SK-N-SH (cell line): ENCODE measurements around the gene TMEM231. TPM values are rescaled to one million over a fixed set of nuclear protein-coding genes. Genes with fewer than 3 reads are reported as not detected.

Experiments
- CTCF ChIA-PET: fragments of 300-600, 350-600 bp; formaldehyde crosslinking; extraction: SDS; loops from one replicate; lab custom pipeline; 2021; lab: Yijun Ruan, JAX
- POLR2A ChIA-PET: fragments of 350-600 bp; sonication (Branson Sonifier 250); formaldehyde crosslinking; extraction: SDS; loops from one replicate; lab custom pipeline; 2020; ENCODE audit warnings: antibody characterized with exemption, inconsistent platforms; lab: Yijun Ruan, JAX
- DNase-seq: peaks from one replicate; pipeline ENCODE4 v3.0.0; 2012
- H2AFZ ChIP-seq: fragments of 200-600 bp; sonication (generic); 2 replicates; pipeline ENCODE4 v1.8.1; 2016; ENCODE audit warnings: antibody characterized with exemption, mild to moderate bottlenecking, low read depth
- H3F3A ChIP-seq: fragments of 200-600 bp; sonication (generic); replicated peaks from 2 replicates; pipeline ENCODE3; 2016; ENCODE audit warnings: antibody characterized with exemption, mild to moderate bottlenecking; ENCODE audit not compliant: insufficient read depth
- H3K27ac ChIP-seq, 2 experiments: fragments of 200-500 bp in 1 of 2; fragments of 200-600 bp in 1 of 2; sonication (Bioruptor generic) in 1 of 2; sonication (generic), shearing (Covaris generic) in 1 of 2; 2 replicates each; pipeline versions ENCODE4 v1.5.1 to v1.6.1; 2014 to 2016; ENCODE audit warnings: low read depth in 2 of 2, inconsistent platforms in 1 of 2, low read length in 1 of 2, mild to moderate bottlenecking in 1 of 2, mixed read lengths in 1 of 2
- H3K27me3 ChIP-seq: fragments of 200-600 bp; sonication (generic), shearing (Covaris generic); 2 replicates; pipeline ENCODE4 v1.6.1; 2016; ENCODE audit warnings: mixed run types; ENCODE audit not compliant: insufficient read depth
- H3K36me3 ChIP-seq, 2 experiments: fragments of 200-500 bp in 1 of 2; fragments of 200-600 bp in 1 of 2; sonication (Bioruptor generic) in 1 of 2; sonication (generic) in 1 of 2; replicated peaks in 1 of 2; 2 replicates each; pipeline versions ENCODE3 to v1.5.1; 2014 to 2016; ENCODE audit warnings: low read length in 1 of 2, mild to moderate bottlenecking in 1 of 2; ENCODE audit not compliant: insufficient read depth in 2 of 2, control insufficient read depth in 1 of 2
- H3K4me1 ChIP-seq, 2 experiments: fragments of 200-500 bp in 1 of 2; fragments of 200-600 bp in 1 of 2; sonication (Bioruptor generic) in 1 of 2; sonication (generic), shearing (Covaris generic) in 1 of 2; 2 replicates each; pipeline versions ENCODE4 v1.5.1 to v1.6.1; 2014 to 2016; ENCODE audit warnings: low read depth in 1 of 2, low read length in 1 of 2, mixed run types in 1 of 2; ENCODE audit not compliant: insufficient read depth in 2 of 2, control insufficient read depth in 1 of 2
- H3K4me2 ChIP-seq: fragments of 200-600 bp; sonication (generic), shearing (Covaris generic); 2 replicates; pipeline ENCODE4 v1.6.1; 2017; ENCODE audit warnings: mixed run types
- H3K4me3 ChIP-seq, 2 experiments: fragments of 200-500 bp in 1 of 2; fragments of 200-600 bp in 1 of 2; sonication (Bioruptor generic) in 1 of 2; sonication (generic), shearing (Covaris generic) in 1 of 2; 2 replicates each; pipeline versions ENCODE4 v1.5.1 to v1.8.1; 2014 to 2016; ENCODE audit warnings: low read depth in 2 of 2, inconsistent platforms in 1 of 2, low read length in 1 of 2, mild to moderate bottlenecking in 1 of 2, mixed read lengths in 1 of 2, moderate library complexity in 1 of 2
- H3K79me2 ChIP-seq: fragments of 200-600 bp; sonication (generic); 2 replicates; pipeline ENCODE4 v1.8.1; 2017; ENCODE audit warnings: mild to moderate bottlenecking; ENCODE audit not compliant: insufficient read depth
- H3K9ac ChIP-seq: fragments of 200-600 bp; sonication (generic); 2 replicates; pipeline ENCODE4 v1.6.1; 2017; ENCODE audit warnings: mixed run types
- H3K9me2 ChIP-seq: fragments of 200-600 bp; sonication (generic); 2 replicates; pipeline ENCODE4 v1.6.1; 2017; ENCODE audit warnings: mixed run types
- H3K9me3 ChIP-seq: fragments of 200-600 bp; sonication (generic); 2 replicates; pipeline ENCODE4 v1.6.1; 2017; ENCODE audit warnings: mixed run types, mild to moderate bottlenecking, moderate library complexity
- H4K20me1 ChIP-seq: fragments of 200-600 bp; sonication (generic); 2 replicates; pipeline ENCODE4 v1.6.1; 2017; ENCODE audit warnings: mild to moderate bottlenecking, mixed run types; ENCODE audit not compliant: insufficient read depth
- FOXM1 ChIP-seq: IDR thresholded peaks from 2 replicates; pipeline ENCODE4 v1.4.0; 2012; ENCODE audit warnings: low read depth, mild to moderate bottlenecking
- GABPA ChIP-seq: IDR thresholded peaks from 2 replicates; pipeline ENCODE4 v1.4.0; 2012; ENCODE audit warnings: low read depth, mild to moderate bottlenecking
- IRF3 ChIP-seq: fragments of 150-350 bp; IDR thresholded peaks from 2 replicates; pipeline ENCODE4 v1.6.1; 2016; ENCODE audit warnings: mild to moderate bottlenecking, low read depth, low read length
- JUND ChIP-seq: IDR thresholded peaks from 2 replicates; pipeline ENCODE4 v1.4.0; 2012
- MEF2A ChIP-seq: IDR thresholded peaks from 2 replicates; pipeline ENCODE4 v1.4.0; 2012; ENCODE audit warnings: low read depth, borderline replicate concordance
- MXI1 ChIP-seq: IDR thresholded peaks from 2 replicates; pipeline ENCODE4 v1.6.1; 2012; ENCODE audit warnings: mild to moderate bottlenecking, low read depth, low read length, improper control_type of control experiment
- NFIC ChIP-seq: IDR thresholded peaks from 2 replicates; pipeline ENCODE4 v1.4.0; 2012; ENCODE audit warnings: borderline replicate concordance
- NRF1 ChIP-seq: IDR thresholded peaks from 2 replicates; pipeline ENCODE4 v1.6.1; 2012; ENCODE audit warnings: low read depth, mild to moderate bottlenecking, low read length
- PBX3 ChIP-seq: IDR thresholded peaks from 2 replicates; pipeline ENCODE4; 2012
- RAD21 ChIP-seq: IDR thresholded peaks from 2 replicates; pipeline ENCODE4 v1.6.1; 2012; ENCODE audit warnings: mild to moderate bottlenecking, low read length
- RCOR1 ChIP-seq: fragments of 150-350 bp; IDR thresholded peaks from 2 replicates; pipeline ENCODE4 v1.6.1; 2017; ENCODE audit warnings: antibody characterized with exemption, low read length
- RFX5 ChIP-seq: IDR thresholded peaks from 2 replicates; pipeline ENCODE4 v1.6.1; 2012; ENCODE audit warnings: mild to moderate bottlenecking, improper control_type of control experiment, low read length
- SMC3 ChIP-seq: IDR thresholded peaks from 2 replicates; pipeline ENCODE4 v1.6.1; 2012; ENCODE audit warnings: low read depth, low read length, improper control_type of control experiment
- TCF12 ChIP-seq: IDR thresholded peaks from 2 replicates; pipeline ENCODE4 v1.4.0; 2012
- TEAD4 ChIP-seq: IDR thresholded peaks from 2 replicates; pipeline ENCODE4 v1.4.0; 2012; ENCODE audit warnings: mild to moderate bottlenecking, borderline replicate concordance; ENCODE audit not compliant: insufficient read depth
- USF1 ChIP-seq: IDR thresholded peaks from 2 replicates; pipeline ENCODE4 v1.4.0; 2012; ENCODE audit warnings: low read depth, borderline replicate concordance
- USF2 ChIP-seq: fragments of 150-350 bp; IDR thresholded peaks from 2 replicates; pipeline ENCODE4 v1.6.1; 2017; ENCODE audit warnings: antibody characterized with exemption, low read length, low read depth, borderline replicate concordance
- YY1 ChIP-seq: IDR thresholded peaks from 2 replicates; pipeline ENCODE4 v1.4.0; 2012; ENCODE audit warnings: low read depth, mild to moderate bottlenecking
- WGBS: methylation state at CpG from one replicate; pipeline ENCODE4 v1.1.6; 2017; ENCODE audit warnings: low lambda C conversion rate; 5-methylcytosine and 5-hydroxymethylcytosine counted together
- polyA plus RNA-seq, 3 experiments: library from polyadenylated mRNA; depleted of rRNA; stranded (reverse); fragments of >200 nt; gene quantifications; 2 replicates each; pipeline ENCODE4 v1.2.3, GENCODE V29; 2012
- TF ChIP-seq, protein P1 (sequence below): fragments of 200-600 bp; sonication (generic); IDR thresholded peaks from 2 replicates; pipeline ENCODE4 v1.6.1; 2017; ENCODE audit warnings: antibody characterized with exemption, mild to moderate bottlenecking, moderate library complexity
- TF ChIP-seq, protein P2 (sequence below): IDR thresholded peaks from 2 replicates; pipeline ENCODE4 v1.6.1; 2012; ENCODE audit warnings: mild to moderate bottlenecking, low read depth, low read length, moderate library complexity
- TF ChIP-seq, protein P3 (sequence below): IDR thresholded peaks from 2 replicates; pipeline ENCODE4 v1.4.0; 2012; ENCODE audit warnings: low read depth, borderline replicate concordance

TMEM231 gene
- polyA plus RNA-seq, 1 of the 3 experiments (the other 2 are of a cell fraction) = 18.1 TPM

DNA sequence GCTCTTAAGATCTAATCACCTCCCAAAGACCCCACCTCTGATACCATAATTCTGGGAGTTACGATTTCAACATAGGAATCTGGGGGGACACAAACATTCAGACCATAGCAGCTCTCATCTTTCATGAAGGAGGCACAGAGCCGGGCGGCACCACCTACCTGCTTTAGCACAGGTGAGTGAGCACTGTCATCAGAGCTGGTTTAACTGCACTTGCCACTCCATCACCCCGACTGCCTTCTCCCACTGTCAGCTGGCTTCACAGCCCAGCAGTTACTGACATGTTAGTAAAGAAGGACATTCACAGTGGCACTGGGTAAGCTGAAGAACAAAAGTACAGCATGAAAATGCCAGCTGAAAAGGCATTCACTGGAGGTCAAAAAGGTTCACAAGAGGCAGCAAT lies 32.7 kb upstream of the TMEM231 start (continued):
- TF ChIP-seq, protein P1, sequence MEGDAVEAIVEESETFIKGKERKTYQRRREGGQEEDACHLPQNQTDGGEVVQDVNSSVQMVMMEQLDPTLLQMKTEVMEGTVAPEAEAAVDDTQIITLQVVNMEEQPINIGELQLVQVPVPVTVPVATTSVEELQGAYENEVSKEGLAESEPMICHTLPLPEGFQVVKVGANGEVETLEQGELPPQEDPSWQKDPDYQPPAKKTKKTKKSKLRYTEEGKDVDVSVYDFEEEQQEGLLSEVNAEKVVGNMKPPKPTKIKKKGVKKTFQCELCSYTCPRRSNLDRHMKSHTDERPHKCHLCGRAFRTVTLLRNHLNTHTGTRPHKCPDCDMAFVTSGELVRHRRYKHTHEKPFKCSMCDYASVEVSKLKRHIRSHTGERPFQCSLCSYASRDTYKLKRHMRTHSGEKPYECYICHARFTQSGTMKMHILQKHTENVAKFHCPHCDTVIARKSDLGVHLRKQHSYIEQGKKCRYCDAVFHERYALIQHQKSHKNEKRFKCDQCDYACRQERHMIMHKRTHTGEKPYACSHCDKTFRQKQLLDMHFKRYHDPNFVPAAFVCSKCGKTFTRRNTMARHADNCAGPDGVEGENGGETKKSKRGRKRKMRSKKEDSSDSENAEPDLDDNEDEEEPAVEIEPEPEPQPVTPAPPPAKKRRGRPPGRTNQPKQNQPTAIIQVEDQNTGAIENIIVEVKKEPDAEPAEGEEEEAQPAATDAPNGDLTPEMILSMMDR = no peak
- TF ChIP-seq RCOR1 (no peak), USF1 (no peak)

DNA sequence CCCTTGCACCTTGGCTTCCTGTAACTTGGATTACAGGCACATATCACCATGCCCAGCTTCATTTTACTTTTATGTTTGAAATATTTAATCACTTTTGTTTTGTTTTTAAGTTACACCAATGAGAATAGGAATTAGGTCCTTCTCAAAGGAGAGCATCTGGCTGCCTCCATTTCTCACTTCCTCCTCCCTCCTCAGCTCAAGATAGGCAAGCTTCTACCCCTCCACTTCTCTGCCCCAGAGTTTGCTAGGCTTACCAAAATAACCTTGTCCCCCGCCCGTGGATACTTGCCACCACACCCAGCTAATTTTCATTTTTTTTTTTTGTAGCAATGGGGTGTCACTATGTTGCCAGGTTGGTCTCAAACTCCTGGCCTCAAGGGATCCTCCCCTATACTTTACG lies 28.1 kb upstream of the TMEM231 start:
- H3K27ac ChIP-seq = no peak overlapping the region
- WGBS = 91% methylated on average over 3 of the region's 3 CpGs
- ChIA-PET CTCF (no interaction called here), POLR2A (interaction anchor here (0.7 kb wide), 1 partner anchor 26 kb away, joined by 3 read pairs; no protein-coding TSS in a partner anchor)
- H3K9me3 ChIP-seq = no peaks in the 10 kb centered on the region
- no peaks in the 10 kb centered on the region for H3K4me1 ChIP-seq
- no peaks in the 10 kb centered on the region for H3F3A ChIP-seq
- no peak overlapping the region for H2AFZ ChIP-seq
- H3K36me3 ChIP-seq = peaks cover 8 to 12% of the 10 kb centered on the region in 2 experiments
- H3K27me3 ChIP-seq = no peaks in the 10 kb centered on the region
- H3K79me2 ChIP-seq = no peaks in the 10 kb centered on the region
- no peak overlapping the region for H3K4me3 ChIP-seq
- no peaks in the 10 kb centered on the region for H4K20me1 ChIP-seq
- DNase-seq = no peak
- no peak overlapping the region for H3K9ac ChIP-seq
- H3K9me2 ChIP-seq = no peaks in the 10 kb centered on the region
- H3K4me2 ChIP-seq = no peak overlapping the region
- TF ChIP-seq, protein P2, sequence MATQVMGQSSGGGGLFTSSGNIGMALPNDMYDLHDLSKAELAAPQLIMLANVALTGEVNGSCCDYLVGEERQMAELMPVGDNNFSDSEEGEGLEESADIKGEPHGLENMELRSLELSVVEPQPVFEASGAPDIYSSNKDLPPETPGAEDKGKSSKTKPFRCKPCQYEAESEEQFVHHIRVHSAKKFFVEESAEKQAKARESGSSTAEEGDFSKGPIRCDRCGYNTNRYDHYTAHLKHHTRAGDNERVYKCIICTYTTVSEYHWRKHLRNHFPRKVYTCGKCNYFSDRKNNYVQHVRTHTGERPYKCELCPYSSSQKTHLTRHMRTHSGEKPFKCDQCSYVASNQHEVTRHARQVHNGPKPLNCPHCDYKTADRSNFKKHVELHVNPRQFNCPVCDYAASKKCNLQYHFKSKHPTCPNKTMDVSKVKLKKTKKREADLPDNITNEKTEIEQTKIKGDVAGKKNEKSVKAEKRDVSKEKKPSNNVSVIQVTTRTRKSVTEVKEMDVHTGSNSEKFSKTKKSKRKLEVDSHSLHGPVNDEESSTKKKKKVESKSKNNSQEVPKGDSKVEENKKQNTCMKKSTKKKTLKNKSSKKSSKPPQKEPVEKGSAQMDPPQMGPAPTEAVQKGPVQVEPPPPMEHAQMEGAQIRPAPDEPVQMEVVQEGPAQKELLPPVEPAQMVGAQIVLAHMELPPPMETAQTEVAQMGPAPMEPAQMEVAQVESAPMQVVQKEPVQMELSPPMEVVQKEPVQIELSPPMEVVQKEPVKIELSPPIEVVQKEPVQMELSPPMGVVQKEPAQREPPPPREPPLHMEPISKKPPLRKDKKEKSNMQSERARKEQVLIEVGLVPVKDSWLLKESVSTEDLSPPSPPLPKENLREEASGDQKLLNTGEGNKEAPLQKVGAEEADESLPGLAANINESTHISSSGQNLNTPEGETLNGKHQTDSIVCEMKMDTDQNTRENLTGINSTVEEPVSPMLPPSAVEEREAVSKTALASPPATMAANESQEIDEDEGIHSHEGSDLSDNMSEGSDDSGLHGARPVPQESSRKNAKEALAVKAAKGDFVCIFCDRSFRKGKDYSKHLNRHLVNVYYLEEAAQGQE = no peak
- no peak for TF ChIP-seq TEAD4
- no peak for TF ChIP-seq RAD21
- no peak for TF ChIP-seq FOXM1
- TF ChIP-seq JUND = no peak
- no peak for TF ChIP-seq TCF12
- no peak for TF ChIP-seq RCOR1
- no peak for TF ChIP-seq YY1
- no peak for TF ChIP-seq NFIC
- TF ChIP-seq IRF3 = no peak
- no peak for TF ChIP-seq PBX3
- TF ChIP-seq MXI1 = no peak
- TF ChIP-seq RFX5 = no peak
- TF ChIP-seq SMC3 = no peak
- TF ChIP-seq MEF2A = no peak
- TF ChIP-seq, protein P3, sequence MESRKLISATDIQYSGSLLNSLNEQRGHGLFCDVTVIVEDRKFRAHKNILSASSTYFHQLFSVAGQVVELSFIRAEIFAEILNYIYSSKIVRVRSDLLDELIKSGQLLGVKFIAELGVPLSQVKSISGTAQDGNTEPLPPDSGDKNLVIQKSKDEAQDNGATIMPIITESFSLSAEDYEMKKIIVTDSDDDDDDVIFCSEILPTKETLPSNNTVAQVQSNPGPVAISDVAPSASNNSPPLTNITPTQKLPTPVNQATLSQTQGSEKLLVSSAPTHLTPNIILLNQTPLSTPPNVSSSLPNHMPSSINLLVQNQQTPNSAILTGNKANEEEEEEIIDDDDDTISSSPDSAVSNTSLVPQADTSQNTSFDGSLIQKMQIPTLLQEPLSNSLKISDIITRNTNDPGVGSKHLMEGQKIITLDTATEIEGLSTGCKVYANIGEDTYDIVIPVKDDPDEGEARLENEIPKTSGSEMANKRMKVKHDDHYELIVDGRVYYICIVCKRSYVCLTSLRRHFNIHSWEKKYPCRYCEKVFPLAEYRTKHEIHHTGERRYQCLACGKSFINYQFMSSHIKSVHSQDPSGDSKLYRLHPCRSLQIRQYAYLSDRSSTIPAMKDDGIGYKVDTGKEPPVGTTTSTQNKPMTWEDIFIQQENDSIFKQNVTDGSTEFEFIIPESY = no peak
- TF ChIP-seq GABPA = no peak
- no peak for TF ChIP-seq USF2
- TF ChIP-seq NRF1 = no peak
